ENCODE results near the gene BDH1. TPM values are rescaled to one million over a fixed set of nuclear protein-coding genes. Genes with fewer than 3 reads are reported as not detected.

BDH1 gene
- total RNA-seq, 2 experiments from 2014 or later, result 53.6 to 58.7 TPM

GRCh38 chr3:197501496-197501878 is 54.3 kb downstream of the BDH1 start:
- no peak for DNase-seq
- H3K9me3 Mint-ChIP-seq, result no peaks in the 10 kb centered on the region
- H3K4me1 Mint-ChIP-seq, result no peaks in the 10 kb centered on the region
- H3K27me3 Mint-ChIP-seq, result no peaks in the 10 kb centered on the region
- H3K36me3 Mint-ChIP-seq (ENCODE audit: low read depth), result no peaks in the 10 kb centered on the region
- ChIA-PET POLR2A (no interaction called here), CTCF (interaction anchor here (0.6 to 2.6 kb wide), 9 partner anchors 11 to 472 kb away, joined by 3 to 14 read pairs (median 4); partner anchors contain the start of gene MELTF)
- H3K4me3 Mint-ChIP-seq, result no peak overlapping the region
- no peak overlapping the region for H3K27ac Mint-ChIP-seq

GRCh38 chr3:197500812-197501211 is 55.0 kb downstream of the BDH1 start:
- H3K9me3 Mint-ChIP-seq, result no peaks in the 10 kb centered on the region
- CTCF ChIA-PET, result interaction anchor here (0.7 to 2.6 kb wide), 5 partner anchors 14 to 471 kb away, joined by 3 to 14 read pairs (median 4); partner anchors contain the start of gene MELTF
- H3K4me1 Mint-ChIP-seq, result no peaks in the 10 kb centered on the region
- DNase-seq, result no peak
- no peak overlapping the region for H3K4me3 Mint-ChIP-seq
- POLR2A ChIA-PET, result interaction anchor here (0.7 kb wide), 1 partner anchor 42 kb away, joined by 3 read pairs; no protein-coding TSS in a partner anchor
- H3K27ac Mint-ChIP-seq, result no peak overlapping the region
- no peaks in the 10 kb centered on the region for H3K27me3 Mint-ChIP-seq
- H3K36me3 Mint-ChIP-seq (ENCODE audit: low read depth), result no peaks in the 10 kb centered on the region

DNA sequence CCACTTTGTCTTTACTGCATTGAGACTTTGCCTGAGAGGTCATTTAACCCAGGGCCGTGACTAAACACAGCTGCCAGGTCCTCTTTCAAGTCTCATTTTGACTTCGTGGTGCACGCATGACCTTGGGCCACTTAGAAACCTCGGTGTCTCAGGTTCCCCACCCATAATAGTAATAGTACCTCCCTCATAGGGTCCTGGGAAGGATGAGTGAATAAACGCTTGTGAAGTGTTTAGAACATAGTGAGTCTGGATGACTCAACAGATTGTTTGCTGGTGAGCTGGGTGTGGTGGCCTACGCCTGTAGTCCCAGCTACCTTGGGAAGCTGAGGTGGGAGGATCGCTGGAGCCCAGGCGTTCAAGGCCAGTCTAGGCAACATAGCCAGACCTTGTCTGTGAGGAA is 56.3 kb downstream of the BDH1 start:
- no peaks in the 10 kb centered on the region for H3K36me3 Mint-ChIP-seq (ENCODE audit: low read depth)
- no peak overlapping the region for H3K27ac Mint-ChIP-seq
- ChIA-PET CTCF (no interaction called here), POLR2A (no interaction called here)
- no peaks in the 10 kb centered on the region for H3K4me1 Mint-ChIP-seq
- H3K9me3 Mint-ChIP-seq, result no peaks in the 10 kb centered on the region
- no peak for DNase-seq
- no peak overlapping the region for H3K4me3 Mint-ChIP-seq
- H3K27me3 Mint-ChIP-seq, result peaks cover 2% of the 10 kb centered on the region

GRCh38 chr3:197498499-197499241 is 57.1 kb downstream of the BDH1 start:
- POLR2A ChIA-PET, result no interaction called here
- H3K27me3 Mint-ChIP-seq, result peaks cover 2% of the 10 kb centered on the region
- H3K4me3 Mint-ChIP-seq, result no peak overlapping the region
- no peaks in the 10 kb centered on the region for H3K4me1 Mint-ChIP-seq
- CTCF ChIA-PET, result interaction anchor here (1.5 kb wide), 1 partner anchor 15 kb away, joined by 3 read pairs; no protein-coding TSS in a partner anchor
- no peak overlapping the region for H3K27ac Mint-ChIP-seq
- no peaks in the 10 kb centered on the region for H3K36me3 Mint-ChIP-seq (ENCODE audit: low read depth)
- H3K9me3 Mint-ChIP-seq, result no peaks in the 10 kb centered on the region
- no peak for DNase-seq

GRCh38 chr3:197496746-197497125 is 59.0 kb downstream of the BDH1 start:
- no peaks in the 10 kb centered on the region for H3K36me3 Mint-ChIP-seq (ENCODE audit: low read depth)
- ChIA-PET CTCF (interaction anchor here (0.5 to 1.8 kb wide), 3 partner anchors 11 to 1534 kb away, joined by 3 to 4 read pairs (median 4); no protein-coding TSS in a partner anchor), POLR2A (no interaction called here)
- H3K27ac Mint-ChIP-seq, result no peak overlapping the region
- peaks cover 2% of the 10 kb centered on the region for H3K27me3 Mint-ChIP-seq
- no peak for DNase-seq
- H3K4me3 Mint-ChIP-seq, result no peak overlapping the region
- no peaks in the 10 kb centered on the region for H3K9me3 Mint-ChIP-seq
- H3K4me1 Mint-ChIP-seq, result no peaks in the 10 kb centered on the region

DNA sequence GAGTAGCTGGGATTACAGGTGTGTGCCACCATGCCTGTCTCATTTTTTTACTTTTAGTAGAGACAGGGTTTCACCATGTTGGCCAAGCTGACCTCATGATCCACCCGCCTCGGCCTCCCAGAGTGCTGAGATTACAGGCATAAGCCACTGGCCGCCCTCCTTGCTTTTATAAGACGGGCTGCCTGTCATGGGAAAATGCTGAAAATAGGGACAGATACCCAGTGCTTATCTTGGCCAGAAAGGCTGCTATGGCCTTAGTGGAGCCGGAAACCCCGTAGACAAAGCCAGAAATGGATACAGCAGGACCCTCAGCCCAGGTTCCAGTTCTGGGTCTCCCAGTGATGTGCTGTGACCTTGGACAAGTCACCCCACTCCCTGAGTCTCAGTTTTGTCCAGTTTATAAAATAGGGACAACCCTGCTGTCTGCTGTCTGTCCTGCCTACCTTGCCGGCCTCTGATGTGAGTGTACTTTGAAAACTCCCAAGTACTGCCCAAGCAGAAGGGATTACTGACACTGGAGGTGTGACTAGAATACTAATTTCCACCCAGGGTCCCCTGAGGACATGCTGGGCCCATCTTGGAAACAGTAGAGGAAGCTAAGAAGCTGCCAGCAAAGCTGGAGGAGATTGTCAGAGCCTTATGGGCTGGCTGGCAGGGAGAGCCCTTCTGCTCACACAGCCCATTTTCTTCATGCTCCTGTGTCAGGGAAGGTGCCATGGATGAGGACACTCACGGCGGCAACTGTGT is 59.6 kb downstream of the BDH1 start:
- DNase-seq, result no peak
- CTCF ChIA-PET, result interaction anchor here (0.5 to 1.8 kb wide), 3 partner anchors 11 to 1533 kb away, joined by 3 to 4 read pairs (median 4); no protein-coding TSS in a partner anchor
- Mint-ChIP-seq H3K4me3 (no peak overlapping the region), H3K36me3 (ENCODE audit: low read depth) (no peaks in the 10 kb centered on the region), H3K9me3 (no peaks in the 10 kb centered on the region), H3K27me3 (peaks cover 2% of the 10 kb centered on the region), H3K4me1 (no peaks in the 10 kb centered on the region), H3K27ac (no peak overlapping the region)
- POLR2A ChIA-PET, result no interaction called here

DNA sequence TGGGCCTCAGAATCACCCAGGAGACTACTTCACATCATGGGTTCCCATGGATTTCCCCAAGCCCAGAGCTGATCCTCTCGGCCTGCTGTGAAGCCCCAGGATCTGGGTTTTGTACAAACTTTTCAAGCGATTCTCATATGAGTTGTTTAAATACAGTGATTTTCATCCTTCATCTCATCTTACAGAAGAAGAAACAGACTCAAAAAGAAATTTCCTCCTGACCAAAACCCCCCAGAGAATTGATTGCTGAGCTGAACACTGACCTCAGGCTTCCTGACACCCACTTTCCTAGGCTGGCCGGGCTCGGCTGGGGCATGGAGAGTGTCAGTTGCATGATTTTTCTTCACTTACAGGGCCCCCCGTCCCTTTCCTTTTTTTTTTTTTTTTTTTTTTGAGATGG is 60.3 kb downstream of the BDH1 start:
- H3K4me1 Mint-ChIP-seq, result no peaks in the 10 kb centered on the region
- peaks cover 2% of the 10 kb centered on the region for H3K27me3 Mint-ChIP-seq
- no peak for DNase-seq
- ChIA-PET CTCF (interaction anchor here (0.7 kb wide), 1 partner anchor 26 kb away, joined by 3 read pairs; no protein-coding TSS in a partner anchor), POLR2A (no interaction called here)
- no peak overlapping the region for H3K27ac Mint-ChIP-seq
- H3K9me3 Mint-ChIP-seq, result no peaks in the 10 kb centered on the region
- H3K36me3 Mint-ChIP-seq (ENCODE audit: low read depth), result no peaks in the 10 kb centered on the region
- no peak overlapping the region for H3K4me3 Mint-ChIP-seq

DNA sequence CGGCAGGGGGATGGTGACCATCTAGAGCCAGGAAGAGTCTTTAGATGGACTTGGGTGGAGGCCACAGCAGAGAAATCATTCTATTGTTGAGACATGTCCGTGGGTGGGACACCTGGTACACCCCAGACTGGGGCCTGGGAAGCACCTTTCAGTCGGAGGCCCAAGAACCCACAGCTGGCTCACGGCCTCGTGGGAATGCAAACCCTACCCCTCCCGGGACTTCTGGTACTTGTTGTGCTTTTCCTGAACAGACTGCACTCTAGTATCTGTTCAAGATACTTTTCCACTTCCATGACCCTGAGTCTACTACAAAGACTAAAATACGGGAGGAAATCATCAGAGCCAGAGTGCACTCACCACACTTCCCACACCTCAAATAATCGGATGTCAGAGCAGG is 60.7 kb downstream of the BDH1 start:
- ChIA-PET POLR2A (no interaction called here), CTCF (no interaction called here)
- Mint-ChIP-seq H3K27ac (no peak overlapping the region), H3K4me3 (no peak overlapping the region), H3K27me3 (peaks cover 2% of the 10 kb centered on the region), H3K4me1 (no peaks in the 10 kb centered on the region), H3K36me3 (ENCODE audit: low read depth) (no peaks in the 10 kb centered on the region), H3K9me3 (no peaks in the 10 kb centered on the region)
- DNase-seq, result no peak

DNA sequence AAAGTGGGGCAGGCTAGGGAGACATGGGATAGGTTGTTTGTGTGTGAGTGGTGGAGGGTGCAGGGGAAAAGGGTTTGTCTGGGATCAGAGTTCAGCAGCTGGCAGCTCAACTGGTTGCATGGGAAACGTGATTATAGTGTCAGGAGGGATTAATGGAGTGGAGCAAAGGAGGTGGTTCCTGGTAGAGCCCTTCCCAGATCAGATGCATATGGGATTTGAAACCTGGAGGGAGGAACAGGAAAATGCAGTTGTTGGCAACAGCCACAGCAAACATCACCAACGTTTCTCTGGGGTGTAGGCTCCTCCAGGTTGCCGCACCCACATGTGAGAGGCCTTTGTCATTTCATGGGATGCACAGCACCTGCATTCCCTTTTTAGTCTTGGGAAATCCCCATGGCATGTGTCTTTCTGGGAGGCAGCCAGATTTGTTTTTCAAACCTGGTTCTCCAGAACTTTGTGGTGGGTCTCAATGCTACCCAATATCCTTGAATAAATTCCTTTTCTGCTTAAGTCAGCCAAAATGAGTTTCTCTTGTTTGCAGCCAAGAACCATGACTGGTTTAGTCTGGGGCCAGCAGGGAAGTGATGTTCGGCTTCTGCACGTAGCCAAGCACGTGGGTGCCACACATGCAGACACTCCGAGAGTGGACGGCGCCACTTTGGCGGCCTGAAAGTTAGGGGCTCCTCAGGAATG is 61.3 kb downstream of the BDH1 start:
- Mint-ChIP-seq H3K4me1 (no peaks in the 10 kb centered on the region), H3K9me3 (no peaks in the 10 kb centered on the region), H3K4me3 (no peak overlapping the region), H3K27me3 (peaks cover 2% of the 10 kb centered on the region), H3K36me3 (ENCODE audit: low read depth) (no peaks in the 10 kb centered on the region), H3K27ac (no peak overlapping the region)
- ChIA-PET CTCF (no interaction called here), POLR2A (no interaction called here)
- no peak for DNase-seq

DNA sequence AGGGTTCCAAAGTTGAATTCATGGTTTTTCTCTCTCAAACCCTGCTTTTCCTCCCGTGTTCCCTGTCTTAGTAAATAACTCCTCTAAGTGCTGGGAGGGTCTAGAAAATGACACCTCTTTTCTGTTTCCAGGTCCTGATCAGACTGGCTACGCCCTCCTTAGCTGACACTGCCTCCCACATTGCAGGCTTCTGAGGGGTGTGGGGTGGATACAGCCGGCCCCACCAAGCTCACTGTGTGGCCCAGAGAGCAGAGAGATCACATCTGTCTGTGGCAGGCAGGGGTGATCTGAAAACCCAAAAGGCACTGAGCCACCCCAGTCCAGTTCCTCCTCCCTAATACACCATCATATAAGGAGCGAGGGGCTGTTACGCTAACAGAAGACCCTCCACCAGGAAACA is 62.7 kb downstream of the BDH1 start:
- CTCF ChIA-PET, result no interaction called here
- Mint-ChIP-seq H3K27ac (no peak overlapping the region), H3K4me1 (no peaks in the 10 kb centered on the region), H3K27me3 (peaks cover 2% of the 10 kb centered on the region), H3K36me3 (ENCODE audit: low read depth) (no peaks in the 10 kb centered on the region), H3K4me3 (no peak overlapping the region), H3K9me3 (no peaks in the 10 kb centered on the region)
- DNase-seq, result no peak
- POLR2A ChIA-PET, result interaction anchor here (1.0 kb wide), 1 partner anchor 14 kb away, joined by 3 read pairs; no protein-coding TSS in a partner anchor

GRCh38 chr3:197491923-197492664 is 63.7 kb downstream of the BDH1 start:
- Mint-ChIP-seq H3K4me1 (no peaks in the 10 kb centered on the region), H3K4me3 (no peak overlapping the region), H3K27ac (no peak overlapping the region), H3K9me3 (no peaks in the 10 kb centered on the region), H3K27me3 (peaks cover 2% of the 10 kb centered on the region), H3K36me3 (ENCODE audit: low read depth) (no peaks in the 10 kb centered on the region)
- ChIA-PET CTCF (interaction anchor here (0.6 kb wide), 1 partner anchor 224 kb away, joined by 3 read pairs; no protein-coding TSS in a partner anchor), POLR2A (no interaction called here)
- no peak for DNase-seq

DNA sequence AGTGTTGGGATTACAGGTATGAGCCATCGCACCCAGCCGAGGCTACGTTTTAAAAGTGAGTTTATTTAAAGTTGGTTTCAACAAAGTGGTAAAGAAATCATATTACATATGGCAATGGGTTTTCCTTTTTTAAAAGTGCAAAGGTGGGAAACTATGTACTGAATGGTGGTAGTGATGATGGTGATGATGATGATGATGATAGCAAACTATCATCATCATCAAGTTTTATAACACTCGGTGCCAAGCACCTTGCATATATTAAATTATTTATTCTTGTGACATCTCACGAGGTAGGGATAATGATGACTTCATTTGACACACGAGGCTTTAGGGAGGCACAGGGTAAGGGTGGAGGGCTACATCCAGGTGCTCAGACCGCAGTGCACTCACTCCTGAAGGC is 64.3 kb downstream of the BDH1 start:
- H3K4me1 Mint-ChIP-seq, result no peaks in the 10 kb centered on the region
- ChIA-PET CTCF (interaction anchor here (1.7 kb wide), 1 partner anchor 11 kb away, joined by 5 read pairs; no protein-coding TSS in a partner anchor), POLR2A (no interaction called here)
- no peak overlapping the region for H3K4me3 Mint-ChIP-seq
- H3K27me3 Mint-ChIP-seq, result peaks cover 2% of the 10 kb centered on the region
- DNase-seq, result no peak
- H3K27ac Mint-ChIP-seq, result no peak overlapping the region
- H3K36me3 Mint-ChIP-seq (ENCODE audit: low read depth), result no peaks in the 10 kb centered on the region
- no peaks in the 10 kb centered on the region for H3K9me3 Mint-ChIP-seq

All from activated CD4-positive, alpha-beta T cell treated with anti-CD3 and anti-CD28 coated beads, Interleukin-2, amount 10 ng/mL, durations not matched to agents 7 days and 5 days (primary cell).